Fibroblast of lung (primary cell): Measurements from ENCODE around the gene ENTREP3. TPM values are rescaled to one million over a fixed set of nuclear protein-coding genes. Genes with fewer than 3 reads are reported as not detected.
A peak's percentile ranks its signal among the peaks of the same experiment; 100 is the strongest.
"Not testable (repeated sequence)": the region's sequence is repeated elsewhere in the genome, so short reads cannot be mapped to it uniquely, and the experiment has no call there.

Experiments
- DNase-seq, 2 donors: peaks; one replicate each; pipeline versions ENCODE4 v3.0.0 to v3.0.0-alpha.2; 2010; ENCODE audit warnings: low read depth in 2 of 2
- H2AFZ ChIP-seq: 2 replicates; pipeline ENCODE4 v1.5.1; 2012; ENCODE audit warnings: low read length, control low read depth, inconsistent platforms
- H3K27ac ChIP-seq: 2 replicates; pipeline ENCODE4 v1.5.1; 2011; ENCODE audit warnings: low read length, control low read depth; ENCODE audit not compliant: insufficient read depth
- H3K27me3 ChIP-seq: 2 replicates; pipeline ENCODE4 v1.5.1; 2011; ENCODE audit warnings: mild to moderate bottlenecking, low read length; ENCODE audit not compliant: control insufficient read depth, insufficient read depth
- H3K36me3 ChIP-seq: 2 replicates; pipeline ENCODE4 v1.5.1; 2011; ENCODE audit warnings: low read length; ENCODE audit not compliant: control insufficient read depth, insufficient read depth
- H3K4me1 ChIP-seq: 2 replicates; pipeline ENCODE4 v1.5.1; 2011; ENCODE audit warnings: low read length; ENCODE audit not compliant: control insufficient read depth, insufficient read depth; ENCODE audit errors: extremely low read depth
- H3K4me2 ChIP-seq: 2 replicates; pipeline ENCODE4 v1.5.1; 2011; ENCODE audit warnings: low read length, control low read depth; ENCODE audit not compliant: insufficient read depth; ENCODE audit errors: extremely low read depth
- H3K4me3 ChIP-seq, 4 experiments: fragments of 200-600 bp in 1 of 4; sonication (generic) in 1 of 4; replicated peaks in 1 of 4; 2 replicates each; pipeline ENCODE4 v1.5.1; 2011 to 2016; ENCODE audit warnings: low read length in 4 of 4, low read depth in 3 of 4, mild to moderate bottlenecking in 3 of 4, control low read depth in 2 of 4, inconsistent platforms in 1 of 4, mixed read lengths in 1 of 4; ENCODE audit not compliant: insufficient read depth in 1 of 4; ENCODE audit errors: control extremely low read depth in 1 of 4
- H3K79me2 ChIP-seq: 2 replicates; pipeline ENCODE4 v1.5.1; 2012; ENCODE audit warnings: mild to moderate bottlenecking, low read length, inconsistent platforms; ENCODE audit not compliant: control insufficient read depth, insufficient read depth
- H3K9ac ChIP-seq: 2 replicates; pipeline ENCODE4 v1.5.1; 2011; ENCODE audit warnings: mild to moderate bottlenecking, low read length, control low read depth; ENCODE audit not compliant: insufficient read depth
- H3K9me3 ChIP-seq: 2 replicates; pipeline ENCODE4 v1.5.1; 2012; ENCODE audit warnings: low read depth, low read length; ENCODE audit not compliant: control insufficient read depth, insufficient read depth
- H4K20me1 ChIP-seq: 2 replicates; pipeline ENCODE4 v1.5.1; 2011; ENCODE audit warnings: low read length; ENCODE audit not compliant: control insufficient read depth, insufficient read depth; ENCODE audit errors: extremely low read depth
- EZH2 ChIP-seq: IDR thresholded peaks from 2 replicates; pipeline ENCODE4 v1.5.1; 2012; ENCODE audit warnings: low read length, control low read depth, mild to moderate bottlenecking; ENCODE audit errors: missing control alignments
- polyA plus RNA-seq, 2 donors: library from polyadenylated mRNA; depleted of rRNA in 1 of 2; stranded (reverse) in 1 of 2; unstranded in 1 of 2; fragments of >200 nt; gene quantifications; 2 replicates each; pipeline ENCODE4 v1.2.1, GENCODE V29; 2011 to 2012; ENCODE audit warnings: missing spikeins in 1 of 2
- total RNA-seq: library from RNA; depleted of rRNA; stranded (reverse); fragments of >200 nt; gene quantifications from 2 replicates; pipeline ENCODE4 v1.2.1, GENCODE V29; 2014
- TF ChIP-seq, protein P1 (sequence below), 2 donors: IDR thresholded peaks in 1 of 2; conservative IDR thresholded peaks in 1 of 2; 1 replicate in 1 of 2; 2 replicates in 1 of 2; pipeline ENCODE4 v1.5.1; 2011 to 2012; ENCODE audit warnings: low read length in 2 of 2, control low read depth in 1 of 2, inconsistent platforms in 1 of 2, low read depth in 1 of 2, mild to moderate bottlenecking in 1 of 2

Gene ENTREP3
- total and polyA plus RNA-seq, 2 donors (not counting 1 experiment from before 2014, with no cell fraction given), result 8.5 to 12.9 TPM

DNA sequence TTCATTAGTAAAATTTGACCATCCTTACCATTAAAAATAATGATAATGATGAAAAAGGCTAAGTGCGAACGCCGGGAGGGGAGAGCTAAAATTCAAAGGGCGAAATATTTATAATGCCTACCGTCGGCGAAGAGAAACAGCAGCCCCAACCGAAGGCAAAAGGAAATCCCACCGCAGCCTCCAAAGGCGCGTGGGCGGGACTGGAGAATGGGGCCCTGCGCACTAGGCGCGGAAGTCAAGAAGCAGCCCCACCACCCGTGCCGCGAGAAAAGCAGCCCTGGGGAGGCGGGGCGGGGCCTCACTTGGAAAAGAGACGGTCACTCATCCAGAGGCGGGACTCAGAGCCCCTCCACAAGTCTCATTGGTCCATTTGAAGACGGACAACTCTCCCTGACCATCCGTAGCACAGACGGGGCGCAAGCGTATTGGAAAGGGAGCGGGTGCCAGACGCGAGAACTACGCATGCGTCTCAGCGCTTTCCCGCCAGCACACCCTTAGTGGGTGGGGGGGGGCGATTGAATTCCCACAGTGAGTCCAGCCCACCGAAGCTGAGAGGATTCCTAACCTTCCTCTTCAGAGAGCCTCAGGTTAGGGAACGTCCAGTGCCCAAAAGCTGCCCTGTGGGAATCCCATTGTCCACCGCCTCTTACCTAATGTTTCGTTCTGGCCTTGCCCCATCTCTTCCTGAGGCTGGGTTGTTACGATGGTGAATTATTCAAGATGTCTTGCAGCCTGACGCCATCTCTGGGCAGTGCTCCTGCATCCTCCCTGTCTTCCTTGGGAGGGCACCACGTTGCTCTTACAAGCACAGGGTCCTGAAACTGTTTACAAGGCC is 27.8 kb downstream of the ENTREP3 start:
- no peaks in the 10 kb centered on the region for H3K36me3 ChIP-seq
- H4K20me1 ChIP-seq, result no peaks in the 10 kb centered on the region
- H3K4me2 ChIP-seq, result peak overlapping the region; percentile 81
- peaks cover 18% of the 10 kb centered on the region for H3K4me1 ChIP-seq
- H3K27ac ChIP-seq, result peak overlapping the region; percentile 93
- no peaks in the 10 kb centered on the region for H3K27me3 ChIP-seq
- H2AFZ ChIP-seq, result peak overlapping the region; percentile 94
- H3K4me3 ChIP-seq, result peak overlapping the region; percentile 40 to 81 (median 63)
- no peaks in the 10 kb centered on the region for H3K9me3 ChIP-seq
- H3K79me2 ChIP-seq, result peaks cover 11% of the 10 kb centered on the region
- H3K9ac ChIP-seq, result peak overlapping the region; percentile 67
- DNase-seq, result peak; percentile 97 to 99
- TF ChIP-seq, protein P1, sequence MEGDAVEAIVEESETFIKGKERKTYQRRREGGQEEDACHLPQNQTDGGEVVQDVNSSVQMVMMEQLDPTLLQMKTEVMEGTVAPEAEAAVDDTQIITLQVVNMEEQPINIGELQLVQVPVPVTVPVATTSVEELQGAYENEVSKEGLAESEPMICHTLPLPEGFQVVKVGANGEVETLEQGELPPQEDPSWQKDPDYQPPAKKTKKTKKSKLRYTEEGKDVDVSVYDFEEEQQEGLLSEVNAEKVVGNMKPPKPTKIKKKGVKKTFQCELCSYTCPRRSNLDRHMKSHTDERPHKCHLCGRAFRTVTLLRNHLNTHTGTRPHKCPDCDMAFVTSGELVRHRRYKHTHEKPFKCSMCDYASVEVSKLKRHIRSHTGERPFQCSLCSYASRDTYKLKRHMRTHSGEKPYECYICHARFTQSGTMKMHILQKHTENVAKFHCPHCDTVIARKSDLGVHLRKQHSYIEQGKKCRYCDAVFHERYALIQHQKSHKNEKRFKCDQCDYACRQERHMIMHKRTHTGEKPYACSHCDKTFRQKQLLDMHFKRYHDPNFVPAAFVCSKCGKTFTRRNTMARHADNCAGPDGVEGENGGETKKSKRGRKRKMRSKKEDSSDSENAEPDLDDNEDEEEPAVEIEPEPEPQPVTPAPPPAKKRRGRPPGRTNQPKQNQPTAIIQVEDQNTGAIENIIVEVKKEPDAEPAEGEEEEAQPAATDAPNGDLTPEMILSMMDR (conservative IDR thresholded peaks at IDR 0.05 in 1 of 2, IDR thresholded peaks at IDR 0.05 in 1 of 2; ENCODE audit: low read depth in 1 of 2, low read length in 2 of 2), result no peak
- TF ChIP-seq EZH2, result no peak

DNA sequence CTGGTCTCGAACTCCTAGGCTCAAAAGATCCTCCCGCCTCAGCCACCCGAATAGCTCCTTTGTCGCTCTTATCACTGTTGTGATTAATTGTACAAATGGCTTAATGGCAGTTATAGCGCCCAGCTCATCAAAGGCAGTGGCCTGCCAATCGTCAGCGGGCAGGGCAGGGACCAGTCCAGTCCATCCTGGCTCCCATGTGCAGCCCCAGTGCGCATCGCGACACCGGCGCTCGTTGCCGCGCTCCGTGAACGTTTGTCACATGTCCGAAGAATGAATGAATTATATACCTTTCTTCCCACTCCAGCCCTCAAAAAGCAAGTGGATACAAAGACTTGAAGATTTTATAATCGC is 28.4 kb downstream of the ENTREP3 start:
- TF ChIP-seq, protein P1 (conservative IDR thresholded peaks at IDR 0.05 in 1 of 2, IDR thresholded peaks at IDR 0.05 in 1 of 2; ENCODE audit: low read depth in 1 of 2, low read length in 2 of 2), result peak in 1 of 2 donors; percentile 4
- TF ChIP-seq EZH2, result no peak
- H3K4me3 ChIP-seq, result peak overlapping the region; percentile 40 to 81 (median 63)
- no peaks in the 10 kb centered on the region for H3K27me3 ChIP-seq
- H2AFZ ChIP-seq, result no peak overlapping the region
- H3K9ac ChIP-seq, result peak overlapping the region; percentile 67
- no peaks in the 10 kb centered on the region for H3K36me3 ChIP-seq
- no peaks in the 10 kb centered on the region for H4K20me1 ChIP-seq
- H3K79me2 ChIP-seq, result peaks cover 11% of the 10 kb centered on the region
- H3K9me3 ChIP-seq, result no peaks in the 10 kb centered on the region
- peaks cover 18% of the 10 kb centered on the region for H3K4me1 ChIP-seq
- DNase-seq, result peak; percentile 35 to 37
- peak overlapping the region; percentile 81 for H3K4me2 ChIP-seq
- peak overlapping the region; percentile 86 for H3K27ac ChIP-seq

DNA sequence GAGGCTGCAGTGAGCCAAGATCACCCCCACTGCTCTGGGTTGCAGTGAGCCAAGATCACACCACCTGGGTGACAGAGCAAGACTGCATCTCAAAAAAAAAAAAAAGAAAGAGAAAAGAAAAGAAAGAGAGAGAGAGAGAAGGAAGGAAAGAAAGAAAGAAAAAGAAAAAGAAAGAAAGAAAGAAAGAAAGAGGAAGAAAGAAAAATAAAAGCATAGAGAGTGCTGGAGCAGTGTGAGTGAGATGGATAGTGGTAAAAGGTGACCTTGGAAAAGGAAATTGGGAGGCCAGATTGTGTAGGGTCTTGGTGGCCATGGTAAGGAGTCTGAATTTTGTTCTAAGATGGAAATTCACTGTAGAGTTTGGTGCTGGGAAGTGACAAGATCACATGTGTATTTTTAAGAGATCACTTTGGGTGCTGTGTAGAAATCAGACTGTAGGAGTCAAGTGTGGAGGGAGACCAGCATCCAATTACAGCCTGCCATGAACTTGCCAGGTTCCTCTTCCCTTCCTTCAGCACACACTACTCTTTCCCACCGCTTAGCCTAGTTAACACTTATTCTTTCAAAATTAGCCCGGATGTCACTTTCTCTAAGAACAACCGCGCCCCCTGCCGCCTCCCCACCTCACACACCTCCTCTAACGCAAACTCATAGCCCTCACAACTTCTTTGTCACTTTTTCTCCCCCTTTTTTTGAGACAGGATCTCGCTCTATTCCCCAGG is 28.9 kb downstream of the ENTREP3 start:
- Histone ChIP-seq H3K4me1 (peaks cover 18% of the 10 kb centered on the region), H3K4me3 (peak overlapping the region; percentile 40 to 81 (median 63)), H3K9me3 (no peaks in the 10 kb centered on the region), H4K20me1 (no peaks in the 10 kb centered on the region), H3K9ac (peak overlapping the region; percentile 67), H3K36me3 (no peaks in the 10 kb centered on the region), H3K4me2 (peak overlapping the region; percentile 81), H3K79me2 (peaks cover 11% of the 10 kb centered on the region), H3K27ac (peak overlapping the region; percentile 86), H2AFZ (no peak overlapping the region), H3K27me3 (no peaks in the 10 kb centered on the region)
- TF ChIP-seq EZH2, result no peak
- TF ChIP-seq, protein P1 (conservative IDR thresholded peaks at IDR 0.05 in 1 of 2, IDR thresholded peaks at IDR 0.05 in 1 of 2; ENCODE audit: low read depth in 1 of 2, low read length in 2 of 2), result peak; percentile 48 to 56
- peak; percentile 78 to 80 for DNase-seq

DNA sequence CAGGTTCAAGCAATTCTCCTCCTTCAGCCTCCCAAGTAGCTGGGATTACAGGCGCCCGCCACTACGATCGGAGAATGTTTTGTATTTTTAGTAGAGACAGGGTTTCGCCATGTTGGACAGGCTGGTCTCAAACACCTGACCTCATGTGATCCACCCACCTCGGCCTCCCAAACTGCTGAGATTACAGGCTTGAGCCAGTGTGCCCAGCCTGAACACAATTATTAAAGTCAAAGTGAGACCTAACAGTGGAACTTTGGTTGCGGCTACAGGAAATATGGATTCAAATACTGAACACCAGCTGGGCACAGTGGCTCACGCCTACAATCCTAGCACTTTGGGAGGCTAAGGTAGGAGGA is 29.9 kb downstream of the ENTREP3 start:
- Histone ChIP-seq H3K27ac (peak overlapping the region; percentile 86), H3K4me1 (peaks cover 18% of the 10 kb centered on the region), H3K4me3 (peak overlapping the region in 1 of 4 experiments; percentile 66), H3K79me2 (peaks cover 11% of the 10 kb centered on the region)
- H3K9ac ChIP-seq, H2AFZ ChIP-seq, H3K4me2 ChIP-seq, H3K36me3 ChIP-seq, DNase-seq, H4K20me1 ChIP-seq, H3K9me3 ChIP-seq, H3K27me3 ChIP-seq: not testable (repeated sequence)
